ENCODE measurements around the gene NLRP1.

NLRP1 gene

GRCh38 chr17:5466295-5466694 lies 118.0 kb downstream of the NLRP1 start:
- no peak for DNase-seq

DNA sequence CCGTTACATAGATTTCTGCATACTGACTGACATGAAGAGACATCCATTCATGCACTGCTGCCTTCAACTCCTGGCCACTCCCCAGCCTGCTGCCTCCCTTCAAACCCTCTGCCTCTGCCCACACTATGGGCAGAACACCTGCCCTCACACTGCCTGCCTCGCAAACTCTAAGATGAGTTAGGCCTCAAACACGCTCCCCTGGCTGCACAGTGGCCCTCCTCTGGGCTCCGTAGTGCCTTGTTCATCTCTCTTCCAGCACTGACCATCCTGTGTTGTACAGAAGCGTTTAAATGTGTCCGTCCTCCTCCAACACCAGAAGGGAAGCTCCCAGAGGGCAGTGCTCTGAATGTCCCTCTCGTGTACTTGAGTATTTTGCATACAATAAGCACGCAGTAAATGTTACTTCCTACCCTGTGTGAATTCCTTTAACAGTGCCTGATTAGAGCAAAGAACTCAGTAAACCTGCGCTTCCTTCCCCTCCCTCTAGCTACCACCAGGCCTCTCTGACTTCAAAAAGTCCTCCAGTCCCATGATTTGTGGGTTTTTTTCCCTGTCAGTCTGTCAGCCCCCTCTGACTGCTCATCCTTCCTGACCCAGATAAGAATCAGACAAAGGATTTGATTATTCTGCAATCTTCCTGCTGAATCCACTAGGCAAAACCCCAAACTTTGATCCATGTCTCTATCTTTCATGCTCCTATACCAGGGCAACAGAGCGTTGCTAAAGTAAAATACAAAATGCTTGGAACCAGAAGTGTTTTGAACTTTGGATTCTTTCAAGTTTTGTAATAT lies 119.4 kb downstream of the NLRP1 start:
- no peak for DNase-seq

Measured in stimulated activated CD4-positive, alpha-beta T cell treated with anti-CD3 and anti-CD28 coated beads, Interleukin-4, amount 100 ng/mL, for 4 hours (primary cell).